Body of pancreas (tissue), 4 donors: ENCODE data around the gene IFNW1.

Experiments
- CTCF ChIP-seq, 7 experiments: fragments of 450-650 bp in 4 of 7; fragments of 200-600 bp in 3 of 7; sonication (generic) in 3 of 7; IDR thresholded peaks; one replicate each; pipeline ENCODE4 v1.5.1; 2016 to 2019; ENCODE audit warnings: antibody characterized with exemption in 7 of 7
- POLR2A ChIP-seq, 3 donors: fragments of 450-650 bp; IDR thresholded peaks; one replicate each; pipeline ENCODE4 v1.6.1; 2016; ENCODE audit warnings: antibody characterized with exemption in 3 of 3, mild to moderate bottlenecking in 2 of 3

- no peak for TF ChIP-seq CTCF (IDR thresholded peaks at IDR 0.05)
- no peak for TF ChIP-seq POLR2A (IDR thresholded peaks at IDR 0.05)
Observed at GRCh38 chr9:21174671-21175070, 33.0 kb upstream of the IFNW1 start.
